ENCODE data around the gene BANF2. TPM values are rescaled to one million over a fixed set of nuclear protein-coding genes. Genes with fewer than 3 reads are reported as not detected.

The BANF2 gene
- total RNA-seq, 1 donor from 2014 or later, result not detected

DNA sequence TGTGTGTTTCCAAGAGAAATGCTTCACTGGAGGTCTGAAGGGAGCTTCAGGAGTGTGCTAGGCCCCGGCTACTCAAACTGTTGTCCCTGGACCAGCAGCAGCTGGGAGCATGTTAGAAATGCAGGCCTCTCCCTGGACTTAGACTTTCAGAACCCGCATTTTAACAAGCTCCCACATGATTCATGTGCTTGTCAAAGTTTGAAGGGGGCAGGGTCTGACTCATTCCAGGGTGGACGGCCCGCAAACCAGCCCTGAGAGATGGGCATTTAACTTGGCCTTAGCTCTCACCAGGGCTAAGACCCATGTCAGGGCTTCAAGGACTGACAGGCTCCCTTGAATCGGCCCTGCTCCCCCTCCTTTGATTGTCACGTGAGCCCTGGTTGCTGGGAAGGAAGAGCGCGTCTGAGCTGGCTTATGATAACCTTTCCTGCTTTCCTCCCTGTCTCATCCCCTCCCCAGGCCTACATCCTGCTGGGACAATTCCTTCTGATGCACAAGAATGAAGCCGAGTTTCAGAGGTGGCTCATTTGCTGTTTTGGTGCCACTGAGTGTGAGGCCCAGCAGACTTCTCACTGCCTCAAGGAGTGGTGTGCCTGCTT is 35.5 kb downstream of the BANF2 start:
- TF ChIP-seq, protein P1, sequence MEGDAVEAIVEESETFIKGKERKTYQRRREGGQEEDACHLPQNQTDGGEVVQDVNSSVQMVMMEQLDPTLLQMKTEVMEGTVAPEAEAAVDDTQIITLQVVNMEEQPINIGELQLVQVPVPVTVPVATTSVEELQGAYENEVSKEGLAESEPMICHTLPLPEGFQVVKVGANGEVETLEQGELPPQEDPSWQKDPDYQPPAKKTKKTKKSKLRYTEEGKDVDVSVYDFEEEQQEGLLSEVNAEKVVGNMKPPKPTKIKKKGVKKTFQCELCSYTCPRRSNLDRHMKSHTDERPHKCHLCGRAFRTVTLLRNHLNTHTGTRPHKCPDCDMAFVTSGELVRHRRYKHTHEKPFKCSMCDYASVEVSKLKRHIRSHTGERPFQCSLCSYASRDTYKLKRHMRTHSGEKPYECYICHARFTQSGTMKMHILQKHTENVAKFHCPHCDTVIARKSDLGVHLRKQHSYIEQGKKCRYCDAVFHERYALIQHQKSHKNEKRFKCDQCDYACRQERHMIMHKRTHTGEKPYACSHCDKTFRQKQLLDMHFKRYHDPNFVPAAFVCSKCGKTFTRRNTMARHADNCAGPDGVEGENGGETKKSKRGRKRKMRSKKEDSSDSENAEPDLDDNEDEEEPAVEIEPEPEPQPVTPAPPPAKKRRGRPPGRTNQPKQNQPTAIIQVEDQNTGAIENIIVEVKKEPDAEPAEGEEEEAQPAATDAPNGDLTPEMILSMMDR (IDR thresholded peaks at IDR 0.05), result no peak
- H3K27me3 Mint-ChIP-seq (ENCODE audit: low read depth), result no peaks in the 10 kb centered on the region
- H3K9me3 Mint-ChIP-seq (ENCODE audit: low read depth), result peaks cover 23% of the 10 kb centered on the region
- H3K4me1 Mint-ChIP-seq (ENCODE audit: low read depth), result peaks cover 25% of the 10 kb centered on the region
- H3K27ac Mint-ChIP-seq (ENCODE audit: unreplicated experiment), result peak overlapping the region; percentile 75
- H3K36me3 Mint-ChIP-seq (ENCODE audit: low read depth), result no peaks in the 10 kb centered on the region
- no peak for DNase-seq (ENCODE audit: low spot score)
- H3K4me3 Mint-ChIP-seq (ENCODE audit: unreplicated experiment), result no peak overlapping the region

- DNase-seq (ENCODE audit: low spot score), result no peak
- H3K4me3 Mint-ChIP-seq (ENCODE audit: unreplicated experiment), result no peak overlapping the region
- H3K36me3 Mint-ChIP-seq (ENCODE audit: low read depth), result no peaks in the 10 kb centered on the region
- H3K27me3 Mint-ChIP-seq (ENCODE audit: low read depth), result no peaks in the 10 kb centered on the region
- peaks cover 23% of the 10 kb centered on the region for H3K9me3 Mint-ChIP-seq (ENCODE audit: low read depth)
- H3K27ac Mint-ChIP-seq (ENCODE audit: unreplicated experiment), result peak overlapping the region; percentile 75
- TF ChIP-seq, protein P1 (IDR thresholded peaks at IDR 0.05), result no peak
- H3K4me1 Mint-ChIP-seq (ENCODE audit: low read depth), result peaks cover 25% of the 10 kb centered on the region
These were observed 36.3 kb downstream of the BANF2 start for GRCh38 chr20:17735959-17736621.

DNA sequence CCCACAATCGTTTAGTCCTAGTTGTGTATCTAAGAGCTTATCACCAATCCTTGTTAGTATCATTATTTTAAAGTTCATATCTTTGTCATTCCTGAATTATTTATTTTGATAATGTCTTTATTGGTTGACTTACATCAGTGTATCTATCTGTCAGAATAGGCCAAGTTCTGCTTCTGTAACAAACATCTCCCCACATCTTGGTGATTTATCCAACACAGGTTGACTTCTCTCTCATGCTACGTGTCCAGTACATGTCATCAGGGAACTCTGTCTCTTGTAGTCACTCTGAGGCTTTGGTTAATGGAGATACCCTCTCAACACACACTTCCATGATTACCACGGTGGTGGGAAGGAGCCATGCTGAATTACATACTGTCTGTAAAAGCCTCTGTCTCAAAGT is 38.4 kb downstream of the BANF2 start:
- no peak overlapping the region for H3K27ac Mint-ChIP-seq (ENCODE audit: unreplicated experiment)
- no peaks in the 10 kb centered on the region for H3K36me3 Mint-ChIP-seq (ENCODE audit: low read depth)
- peaks cover 19% of the 10 kb centered on the region for H3K4me1 Mint-ChIP-seq (ENCODE audit: low read depth)
- peaks cover 23% of the 10 kb centered on the region for H3K9me3 Mint-ChIP-seq (ENCODE audit: low read depth)
- H3K27me3 Mint-ChIP-seq (ENCODE audit: low read depth), result no peaks in the 10 kb centered on the region
- DNase-seq (ENCODE audit: low spot score), result no peak
- TF ChIP-seq, protein P1 (IDR thresholded peaks at IDR 0.05), result no peak
- no peak overlapping the region for H3K4me3 Mint-ChIP-seq (ENCODE audit: unreplicated experiment)

DNA sequence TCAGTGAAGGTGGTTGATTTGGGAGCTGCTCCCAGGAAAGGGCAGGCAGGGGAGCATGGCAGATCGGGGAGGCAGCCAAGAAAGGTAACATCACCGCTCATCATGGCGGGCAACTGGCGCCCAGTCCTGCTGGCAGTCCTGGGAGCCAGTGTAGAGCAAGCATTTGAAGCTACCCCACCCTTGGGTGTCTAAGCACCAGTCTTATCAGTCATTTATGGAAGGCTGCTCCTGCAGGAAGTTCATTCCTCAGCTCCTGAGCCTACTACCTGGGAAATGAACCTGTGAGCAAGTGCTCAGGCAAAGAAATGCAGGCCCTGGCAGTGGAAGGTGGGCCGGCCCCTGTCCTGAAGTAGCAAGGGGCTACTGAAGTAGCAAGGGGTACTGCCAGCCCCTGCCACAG is 41.5 kb downstream of the BANF2 start:
- H3K27me3 Mint-ChIP-seq (ENCODE audit: low read depth), result no peaks in the 10 kb centered on the region
- peaks cover 21% of the 10 kb centered on the region for H3K9me3 Mint-ChIP-seq (ENCODE audit: low read depth)
- no peaks in the 10 kb centered on the region for H3K4me1 Mint-ChIP-seq (ENCODE audit: low read depth)
- TF ChIP-seq, protein P1 (IDR thresholded peaks at IDR 0.05), result no peak
- no peak for DNase-seq (ENCODE audit: low spot score)
- no peak overlapping the region for H3K4me3 Mint-ChIP-seq (ENCODE audit: unreplicated experiment)
- H3K27ac Mint-ChIP-seq (ENCODE audit: unreplicated experiment), result no peak overlapping the region
- no peaks in the 10 kb centered on the region for H3K36me3 Mint-ChIP-seq (ENCODE audit: low read depth)

- TF ChIP-seq, protein P1 (IDR thresholded peaks at IDR 0.05), result no peak
- Mint-ChIP-seq H3K9me3 (ENCODE audit: low read depth) (peaks cover 11% of the 10 kb centered on the region), H3K4me1 (ENCODE audit: low read depth) (peaks cover 13% of the 10 kb centered on the region), H3K36me3 (ENCODE audit: low read depth) (no peaks in the 10 kb centered on the region), H3K27ac (ENCODE audit: unreplicated experiment) (no peak overlapping the region), H3K27me3 (ENCODE audit: low read depth) (no peaks in the 10 kb centered on the region), H3K4me3 (ENCODE audit: unreplicated experiment) (no peak overlapping the region)
- no peak for DNase-seq (ENCODE audit: low spot score)
These were observed 43.0 kb downstream of the BANF2 start for GRCh38 chr20:17742731-17743130.
